GM20431 (cell line): ENCODE measurements around the gene GATA6.

ENCODE experiments used
- in situ Hi-C: fragments of 300-500 bp; cut with MseI, MboI; formaldehyde crosslinking; loops from one replicate; pipeline ENCODE4 v1.15.0; 2020; ENCODE audit warnings: low sequenced_read_pairs; ENCODE audit not compliant: unreplicated experiment

Gene GATA6

GRCh38 chr18:22169011-22169888, at the start of gene GATA6:
GATA6 (plus strand) TSS chr18:22169589; CDS start chr18:22171145, 1,556 bp downstream.
- in situ Hi-C loops = no loop called here

GRCh38 chr18:22124970-22125369, 44.4 kb upstream of the GATA6 start:
- in situ Hi-C loops = no loop called here

- in situ Hi-C loops = no loop called here
Observed at GRCh38 chr18:22128954-22129353, 40.4 kb upstream of the GATA6 start.

GRCh38 chr18:22129778-22130177, 39.6 kb upstream of the GATA6 start:
- in situ Hi-C loops = no loop called here

- in situ Hi-C loops = no loop called here
Observed at GRCh38 chr18:22132258-22132657, 37.1 kb upstream of the GATA6 start.

GRCh38 chr18:22132763-22133162, 36.6 kb upstream of the GATA6 start:
- in situ Hi-C loops = no loop called here

GRCh38 chr18:22136395-22136794, 33.0 kb upstream of the GATA6 start:
- in situ Hi-C loops = no loop called here

GRCh38 chr18:22141211-22141610, 28.2 kb upstream of the GATA6 start:
- in situ Hi-C loops = no loop called here

- in situ Hi-C loops = no loop called here
Observed at GRCh38 chr18:22143347-22144340, 25.7 kb upstream of the GATA6 start.

GRCh38 chr18:22145160-22145559, 24.2 kb upstream of the GATA6 start:
- in situ Hi-C loops = no loop called here

- in situ Hi-C loops = no loop called here
Observed at GRCh38 chr18:22149710-22150109, 19.7 kb upstream of the GATA6 start.

- in situ Hi-C loops = no loop called here
Observed at GRCh38 chr18:22152093-22152492, 17.3 kb upstream of the GATA6 start.

- in situ Hi-C loops = no loop called here
Observed at GRCh38 chr18:22153428-22153827, 16.0 kb upstream of the GATA6 start.

- in situ Hi-C loops = no loop called here
Observed at GRCh38 chr18:22155584-22155983, 13.8 kb upstream of the GATA6 start.

GRCh38 chr18:22159014-22159413, 10.4 kb upstream of the GATA6 start:
- in situ Hi-C loops = no loop called here

- in situ Hi-C loops = no loop called here
Observed at GRCh38 chr18:22161090-22161489, 8.3 kb upstream of the GATA6 start.

- in situ Hi-C loops = no loop called here
Observed at GRCh38 chr18:22163416-22164161, 5.8 kb upstream of the GATA6 start.

- in situ Hi-C loops = no loop called here
Observed at GRCh38 chr18:22164337-22165048, 4.9 kb upstream of the GATA6 start.

- in situ Hi-C loops = no loop called here
Observed at GRCh38 chr18:22165049-22165602, 4.3 kb upstream of the GATA6 start.
